ENCODE results near the gene EMILIN2. TPM values are rescaled to one million over a fixed set of nuclear protein-coding genes. Genes with fewer than 3 reads are reported as not detected.

Gene EMILIN2
- total and polyA plus RNA-seq, 9 of the 15 experiments (the other 6 are each of a cell fraction or from before 2014, with no cell fraction given), result 0.01 to 0.40 (median 0.19) TPM

DNA sequence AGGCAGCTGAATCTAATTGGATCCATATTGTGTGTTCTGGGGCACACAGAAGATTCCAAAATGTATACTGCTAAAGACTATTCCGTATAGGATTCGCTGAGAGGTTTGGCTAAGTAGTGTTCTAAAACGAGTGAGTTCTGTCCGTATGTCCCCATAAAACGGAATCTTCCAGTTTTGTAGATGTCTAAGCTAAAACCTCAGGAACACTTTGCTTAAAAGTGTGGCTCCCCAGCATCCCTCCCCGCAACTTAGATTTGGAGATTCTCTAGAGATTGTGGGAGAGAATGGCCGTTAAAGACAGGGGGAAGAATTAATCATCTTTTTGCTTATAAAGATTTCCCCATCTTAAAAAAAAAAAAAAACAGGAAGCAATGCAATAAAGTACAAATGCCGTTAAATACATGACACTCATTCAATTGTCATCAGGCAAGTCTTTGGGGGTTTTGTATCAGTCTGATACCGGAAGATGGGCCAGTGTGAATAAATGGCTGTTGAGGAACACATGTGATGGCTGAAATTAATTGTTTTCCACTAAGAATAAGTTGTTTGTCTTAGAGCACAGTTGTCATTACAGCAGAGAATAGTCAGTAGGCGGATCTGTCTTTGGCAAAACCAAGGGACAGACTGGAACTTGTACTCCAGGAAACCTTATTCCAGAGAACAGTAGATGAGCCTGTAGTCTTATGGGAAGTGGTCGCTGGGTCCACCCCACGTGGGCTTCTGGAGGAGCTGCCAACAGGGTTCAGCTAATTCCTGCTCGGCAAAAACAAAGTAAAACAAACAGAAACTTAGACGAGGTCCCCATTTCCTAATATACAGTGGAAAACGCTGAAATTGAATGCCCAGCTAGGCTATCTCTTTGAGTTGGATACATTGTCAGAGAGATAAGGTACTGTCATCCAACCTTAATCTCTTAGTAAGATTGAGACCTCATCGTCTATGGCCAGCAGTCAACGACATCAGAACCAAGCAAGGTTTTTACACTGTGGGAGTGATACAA, 1.7 kb downstream of the EMILIN2 start (continued):
- TF ChIP-seq ETS2 (tag; IDR thresholded peaks at IDR 0.05; ENCODE audit: borderline replicate concordance, poor library complexity, severe bottlenecking) (no peak), FOSL1 (tag; conservative IDR thresholded peaks at IDR 0.05) (no peak), TARDBP (IDR thresholded peaks at IDR 0.05) (no peak), SMARCA4 (IDR thresholded peaks at IDR 0.05) (no peak), ZNF184 (CRISPR knock-in tag; IDR thresholded peaks at IDR 0.05) (no peak), ARID1B (IDR thresholded peaks at IDR 0.05) (peak; percentile 64), ZBTB7A (IDR thresholded peaks at IDR 0.05; ENCODE audit: borderline replicate concordance, control insufficient read depth, low read depth, low read length) (no peak), CREBBP (IDR thresholded peaks at IDR 0.05; ENCODE audit: low read depth, low read length) (no peak), CBX5 (IDR thresholded peaks at IDR 0.05; ENCODE audit: borderline replicate concordance, low read depth) (no peak), EHMT2 (IDR thresholded peaks at IDR 0.05) (peak; percentile 15; the same call in 1 of the 2 replicates), ZSCAN29 (IDR thresholded peaks at IDR 0.05) (no peak), SMARCE1 (IDR thresholded peaks at IDR 0.05) (peak; percentile 37; the same call in 1 of the 2 replicates), ELF4 (CRISPR knock-in tag; IDR thresholded peaks at IDR 0.05) (no peak), ZNF253 (CRISPR knock-in tag; conservative IDR thresholded peaks at IDR 0.05) (no peak), SREBF2 (CRISPR knock-in tag; IDR thresholded peaks at IDR 0.05) (no peak), NR2C2 (CRISPR knock-in tag; IDR thresholded peaks at IDR 0.05) (no peak), NR2C2 (tag; IDR thresholded peaks at IDR 0.05) (no peak), KAT7 (CRISPR knock-in tag; IDR thresholded peaks at IDR 0.05; ENCODE audit: borderline replicate concordance) (no peak), ZNF780A (CRISPR knock-in tag; IDR thresholded peaks at IDR 0.05) (no peak), RFX7 (CRISPR knock-in tag; IDR thresholded peaks at IDR 0.05) (no peak), EZH2 (IDR thresholded peaks at IDR 0.05; ENCODE audit: borderline replicate concordance, low read depth, low read length) (peak; percentile 48; the same call in 1 of the 2 replicates), HOXB6 (CRISPR knock-in tag; IDR thresholded peaks at IDR 0.05; ENCODE audit: borderline replicate concordance) (no peak)
- TF ChIP-seq, protein P1, sequence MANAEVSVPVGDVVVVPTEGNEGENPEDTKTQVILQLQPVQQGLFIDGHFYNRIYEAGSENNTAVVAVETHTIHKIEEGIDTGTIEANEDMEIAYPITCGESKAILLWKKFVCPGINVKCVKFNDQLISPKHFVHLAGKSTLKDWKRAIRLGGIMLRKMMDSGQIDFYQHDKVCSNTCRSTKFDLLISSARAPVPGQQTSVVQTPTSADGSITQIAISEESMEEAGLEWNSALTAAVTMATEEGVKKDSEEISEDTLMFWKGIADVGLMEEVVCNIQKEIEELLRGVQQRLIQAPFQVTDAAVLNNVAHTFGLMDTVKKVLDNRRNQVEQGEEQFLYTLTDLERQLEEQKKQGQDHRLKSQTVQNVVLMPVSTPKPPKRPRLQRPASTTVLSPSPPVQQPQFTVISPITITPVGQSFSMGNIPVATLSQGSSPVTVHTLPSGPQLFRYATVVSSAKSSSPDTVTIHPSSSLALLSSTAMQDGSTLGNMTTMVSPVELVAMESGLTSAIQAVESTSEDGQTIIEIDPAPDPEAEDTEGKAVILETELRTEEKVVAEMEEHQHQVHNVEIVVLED (CRISPR knock-in tag; IDR thresholded peaks at IDR 0.05), result no peak
- TF ChIP-seq, protein P2, sequence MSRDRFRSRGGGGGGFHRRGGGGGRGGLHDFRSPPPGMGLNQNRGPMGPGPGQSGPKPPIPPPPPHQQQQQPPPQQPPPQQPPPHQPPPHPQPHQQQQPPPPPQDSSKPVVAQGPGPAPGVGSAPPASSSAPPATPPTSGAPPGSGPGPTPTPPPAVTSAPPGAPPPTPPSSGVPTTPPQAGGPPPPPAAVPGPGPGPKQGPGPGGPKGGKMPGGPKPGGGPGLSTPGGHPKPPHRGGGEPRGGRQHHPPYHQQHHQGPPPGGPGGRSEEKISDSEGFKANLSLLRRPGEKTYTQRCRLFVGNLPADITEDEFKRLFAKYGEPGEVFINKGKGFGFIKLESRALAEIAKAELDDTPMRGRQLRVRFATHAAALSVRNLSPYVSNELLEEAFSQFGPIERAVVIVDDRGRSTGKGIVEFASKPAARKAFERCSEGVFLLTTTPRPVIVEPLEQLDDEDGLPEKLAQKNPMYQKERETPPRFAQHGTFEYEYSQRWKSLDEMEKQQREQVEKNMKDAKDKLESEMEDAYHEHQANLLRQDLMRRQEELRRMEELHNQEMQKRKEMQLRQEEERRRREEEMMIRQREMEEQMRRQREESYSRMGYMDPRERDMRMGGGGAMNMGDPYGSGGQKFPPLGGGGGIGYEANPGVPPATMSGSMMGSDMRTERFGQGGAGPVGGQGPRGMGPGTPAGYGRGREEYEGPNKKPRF (IDR thresholded peaks at IDR 0.05; ENCODE audit: low read depth, low read length), result no peak
- TF ChIP-seq, protein P3, sequence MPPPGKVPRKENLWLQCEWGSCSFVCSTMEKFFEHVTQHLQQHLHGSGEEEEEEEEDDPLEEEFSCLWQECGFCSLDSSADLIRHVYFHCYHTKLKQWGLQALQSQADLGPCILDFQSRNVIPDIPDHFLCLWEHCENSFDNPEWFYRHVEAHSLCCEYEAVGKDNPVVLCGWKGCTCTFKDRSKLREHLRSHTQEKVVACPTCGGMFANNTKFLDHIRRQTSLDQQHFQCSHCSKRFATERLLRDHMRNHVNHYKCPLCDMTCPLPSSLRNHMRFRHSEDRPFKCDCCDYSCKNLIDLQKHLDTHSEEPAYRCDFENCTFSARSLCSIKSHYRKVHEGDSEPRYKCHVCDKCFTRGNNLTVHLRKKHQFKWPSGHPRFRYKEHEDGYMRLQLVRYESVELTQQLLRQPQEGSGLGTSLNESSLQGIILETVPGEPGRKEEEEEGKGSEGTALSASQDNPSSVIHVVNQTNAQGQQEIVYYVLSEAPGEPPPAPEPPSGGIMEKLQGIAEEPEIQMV (tag; conservative IDR thresholded peaks at IDR 0.05; ENCODE audit: low read depth), result no peak
